ENCODE results near the gene METTL5.
A peak's percentile ranks its signal among the peaks of the same experiment; 100 is the strongest.

Gene METTL5

DNA sequence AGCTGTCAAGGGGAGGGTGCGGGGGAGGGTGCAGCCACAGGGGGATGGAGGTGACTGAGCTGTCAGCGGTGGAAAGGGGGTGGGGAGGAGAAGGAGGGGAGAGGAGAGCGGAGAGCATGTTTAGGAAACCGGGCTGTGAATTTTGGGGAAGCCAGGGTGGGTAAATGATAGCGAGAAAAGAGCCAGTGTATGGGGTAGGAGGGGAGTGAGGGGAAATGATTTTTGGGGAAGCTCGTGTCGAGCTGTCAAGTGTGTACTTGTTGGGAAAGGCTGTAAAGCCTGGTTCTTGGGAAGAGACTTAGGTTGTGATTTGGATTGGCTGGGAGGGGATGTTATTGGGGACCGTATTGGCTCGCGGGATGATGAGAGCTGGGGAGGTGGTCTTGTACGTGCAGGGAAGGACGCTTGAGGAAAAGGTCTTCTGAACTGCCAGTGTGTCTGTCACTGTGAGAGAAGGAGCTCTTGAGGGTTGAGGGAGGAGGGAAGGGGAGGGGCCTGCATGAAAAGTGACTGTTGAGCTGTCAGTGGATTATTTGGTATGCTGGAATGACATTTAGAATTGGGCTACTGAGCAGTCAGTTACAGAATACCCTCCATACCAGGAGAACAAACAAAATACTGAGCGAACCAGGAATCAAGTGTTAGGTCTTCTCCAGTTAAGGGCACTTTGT is 3.6 kb upstream of the METTL5 start:
- H3K9ac ChIP-seq = peak overlapping the region; percentile 67; the same call in 1 of the 2 replicates
- TF ChIP-seq, protein P1, sequence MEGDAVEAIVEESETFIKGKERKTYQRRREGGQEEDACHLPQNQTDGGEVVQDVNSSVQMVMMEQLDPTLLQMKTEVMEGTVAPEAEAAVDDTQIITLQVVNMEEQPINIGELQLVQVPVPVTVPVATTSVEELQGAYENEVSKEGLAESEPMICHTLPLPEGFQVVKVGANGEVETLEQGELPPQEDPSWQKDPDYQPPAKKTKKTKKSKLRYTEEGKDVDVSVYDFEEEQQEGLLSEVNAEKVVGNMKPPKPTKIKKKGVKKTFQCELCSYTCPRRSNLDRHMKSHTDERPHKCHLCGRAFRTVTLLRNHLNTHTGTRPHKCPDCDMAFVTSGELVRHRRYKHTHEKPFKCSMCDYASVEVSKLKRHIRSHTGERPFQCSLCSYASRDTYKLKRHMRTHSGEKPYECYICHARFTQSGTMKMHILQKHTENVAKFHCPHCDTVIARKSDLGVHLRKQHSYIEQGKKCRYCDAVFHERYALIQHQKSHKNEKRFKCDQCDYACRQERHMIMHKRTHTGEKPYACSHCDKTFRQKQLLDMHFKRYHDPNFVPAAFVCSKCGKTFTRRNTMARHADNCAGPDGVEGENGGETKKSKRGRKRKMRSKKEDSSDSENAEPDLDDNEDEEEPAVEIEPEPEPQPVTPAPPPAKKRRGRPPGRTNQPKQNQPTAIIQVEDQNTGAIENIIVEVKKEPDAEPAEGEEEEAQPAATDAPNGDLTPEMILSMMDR (conservative IDR thresholded peaks at IDR 0.05; ENCODE audit: low read depth, low read length) = no peak
- no peaks in the 10 kb centered on the region for H3K27me3 ChIP-seq (ENCODE audit: insufficient read depth, low read depth)
- peak overlapping the region; percentile 69 for H3K4me3 ChIP-seq (IDR thresholded peaks at IDR 0.05; ENCODE audit: insufficient read depth, low read depth, low read length)
- H2AFZ ChIP-seq (ENCODE audit: low read depth) = no peak overlapping the region
- H3K27ac ChIP-seq = peak overlapping the region; percentile 47; the same call in 1 of the 2 replicates
- no peaks in the 10 kb centered on the region for H3K36me3 ChIP-seq (ENCODE audit: insufficient read depth)
- peak overlapping the region; percentile 49 for H3K4me2 ChIP-seq
- H3K79me2 ChIP-seq (ENCODE audit: insufficient read depth, low read depth) = peaks cover 66% of the 10 kb centered on the region
- H3K4me1 ChIP-seq (ENCODE audit: low read depth, poor library complexity, severe bottlenecking) = peaks cover 40% of the 10 kb centered on the region
- peaks cover 7% of the 10 kb centered on the region; the same call in 1 of the 2 replicates for H4K20me1 ChIP-seq (ENCODE audit: insufficient read depth)

DNA sequence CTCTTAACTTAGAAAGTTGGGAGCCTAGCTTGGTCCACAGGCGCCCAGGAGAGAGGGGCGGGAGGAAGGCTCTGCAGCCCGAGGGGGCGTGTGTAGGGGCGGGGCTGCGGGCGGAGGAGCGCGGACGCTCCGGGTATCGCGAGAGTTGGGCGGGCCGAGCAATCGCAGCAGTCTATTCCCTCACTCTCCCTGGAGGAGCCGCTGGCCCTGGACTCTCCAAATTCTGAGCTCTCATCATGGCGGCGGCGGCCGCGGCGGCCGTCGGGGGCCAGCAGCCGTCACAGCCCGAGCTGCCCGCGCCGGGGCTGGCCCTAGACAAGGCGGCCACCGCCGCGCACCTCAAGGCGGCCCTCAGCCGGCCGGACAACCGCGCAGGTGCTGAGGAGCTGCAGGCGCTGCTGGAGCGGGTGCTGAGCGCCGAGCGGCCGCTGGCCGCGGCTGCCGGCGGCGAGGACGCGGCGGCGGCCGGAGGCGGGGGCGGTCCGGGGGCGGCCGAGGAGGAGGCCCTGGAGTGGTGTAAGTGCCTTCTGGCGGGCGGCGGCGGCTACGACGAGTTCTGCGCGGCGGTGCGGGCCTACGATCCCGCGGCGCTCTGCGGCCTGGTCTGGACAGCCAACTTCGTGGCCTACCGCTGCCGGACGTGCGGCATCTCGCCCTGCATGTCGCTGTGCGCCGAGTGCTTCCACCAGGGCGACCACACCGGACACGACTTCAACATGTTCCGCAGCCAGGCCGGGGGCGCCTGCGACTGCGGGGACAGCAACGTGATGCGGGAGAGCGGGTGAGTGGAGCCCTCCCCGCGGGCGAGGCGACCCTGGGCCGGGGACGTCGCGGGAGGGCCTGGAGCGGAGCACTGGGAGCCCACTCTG is 2.8 kb upstream of the METTL5 start, which contains the start of gene UBR3:
UBR3 (plus strand) TSS at position 183 of the 869 bp plus-strand sequence; CDS start at position 237, 54 bp downstream.
- Histone ChIP-seq H3K4me3 (IDR thresholded peaks at IDR 0.05; ENCODE audit: insufficient read depth, low read depth, low read length) (peak within 1 kb of the TSS; percentile 69), H2AFZ (ENCODE audit: low read depth) (peak within 1 kb of the TSS; percentile 47), H3K79me2 (ENCODE audit: insufficient read depth, low read depth) (peaks cover 65% of the 10 kb centered on the region), H3K27me3 (ENCODE audit: insufficient read depth, low read depth) (no peaks in the 10 kb centered on the region), H3K4me2 (peak within 1 kb of the TSS; percentile 49), H4K20me1 (ENCODE audit: insufficient read depth) (peaks cover 7% of the 10 kb centered on the region; the same call in 1 of the 2 replicates), H3K27ac (peak within 1 kb of the TSS; percentile 47; the same call in 1 of the 2 replicates), H3K9ac (peak within 1 kb of the TSS; percentile 67; the same call in 1 of the 2 replicates), H3K4me1 (ENCODE audit: low read depth, poor library complexity, severe bottlenecking) (peaks cover 48% of the 10 kb centered on the region), H3K36me3 (ENCODE audit: insufficient read depth) (no peaks in the 10 kb centered on the region)
- TF ChIP-seq, protein P1 (conservative IDR thresholded peaks at IDR 0.05; ENCODE audit: low read depth, low read length) = no peak

DNA sequence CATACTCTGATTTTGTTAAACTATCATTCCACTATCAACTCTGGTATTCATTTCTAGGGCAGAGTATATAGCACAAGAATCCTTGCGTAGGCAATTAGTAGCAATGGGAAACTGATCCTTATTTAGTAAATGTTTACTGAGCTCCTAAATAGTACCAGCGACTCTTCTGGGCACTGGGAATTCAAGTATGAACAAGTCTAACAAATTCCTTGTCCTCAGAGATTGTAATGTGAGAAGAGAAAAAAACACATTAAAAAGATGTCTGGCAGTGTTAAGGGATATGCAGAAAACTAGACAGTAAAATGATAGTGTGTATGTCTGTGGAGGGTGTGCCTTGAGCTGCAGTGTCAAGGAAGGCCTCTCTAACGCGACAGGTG is 721 bp downstream of the METTL5 start:
- Histone ChIP-seq H3K9ac (peak overlapping the region; percentile 60; the same call in 1 of the 2 replicates), H3K4me3 (IDR thresholded peaks at IDR 0.05; ENCODE audit: insufficient read depth, low read depth, low read length) (peak overlapping the region; percentile 83)

More for the DNA sequence above, 721 bp downstream of the METTL5 start:
- peaks cover 50% of the 10 kb centered on the region for H3K79me2 ChIP-seq (ENCODE audit: insufficient read depth, low read depth)
- H3K4me1 ChIP-seq (ENCODE audit: low read depth, poor library complexity, severe bottlenecking) = peaks cover 42% of the 10 kb centered on the region
- no peaks in the 10 kb centered on the region for H3K27me3 ChIP-seq (ENCODE audit: insufficient read depth, low read depth)
- peak overlapping the region; percentile 81 for H3K4me2 ChIP-seq
- H3K36me3 ChIP-seq (ENCODE audit: insufficient read depth) = peaks cover 2% of the 10 kb centered on the region; the same call in 1 of the 2 replicates
- TF ChIP-seq, protein P1 (conservative IDR thresholded peaks at IDR 0.05; ENCODE audit: low read depth, low read length) = no peak
- peaks cover 5% of the 10 kb centered on the region; the same call in 1 of the 2 replicates for H4K20me1 ChIP-seq (ENCODE audit: insufficient read depth)
- H2AFZ ChIP-seq (ENCODE audit: low read depth) = peak overlapping the region; percentile 95; the same call in 1 of the 2 replicates
- peak overlapping the region; percentile 23; the same call in 1 of the 2 replicates for H3K27ac ChIP-seq

Data from KMS-11 (cell line).